ENCODE data around the gene DUSP6.

Gene DUSP6

GRCh38 chr12:89369166-89369565 is 16.9 kb upstream of the DUSP6 start:
- Histone ChIP-seq H3K4me1 (ENCODE audit: control insufficient read depth, insufficient read depth, low read length) (peaks cover 37% of the 10 kb centered on the region), H3K4me3 (ENCODE audit: low read length) (no peak overlapping the region), H3K36me3 (ENCODE audit: control insufficient read depth, insufficient read depth, low read length) (no peaks in the 10 kb centered on the region), H3K9me3 (ENCODE audit: control insufficient read depth, low read length) (no peaks in the 10 kb centered on the region), H3K9ac (ENCODE audit: low read length) (no peak overlapping the region), H3K27me3 (ENCODE audit: control insufficient read depth, insufficient read depth, low read length) (no peaks in the 10 kb centered on the region)

GRCh38 chr12:89368391-89368790 is 16.1 kb upstream of the DUSP6 start:
- no peaks in the 10 kb centered on the region for H3K27me3 ChIP-seq (ENCODE audit: control insufficient read depth, insufficient read depth, low read length)
- no peaks in the 10 kb centered on the region for H3K36me3 ChIP-seq (ENCODE audit: control insufficient read depth, insufficient read depth, low read length)
- no peaks in the 10 kb centered on the region for H3K9me3 ChIP-seq (ENCODE audit: control insufficient read depth, low read length)
- peaks cover 31% of the 10 kb centered on the region for H3K4me1 ChIP-seq (ENCODE audit: control insufficient read depth, insufficient read depth, low read length)
- H3K4me3 ChIP-seq (ENCODE audit: low read length) = no peak overlapping the region
- H3K9ac ChIP-seq (ENCODE audit: low read length) = no peak overlapping the region

GRCh38 chr12:89366676-89367364 is 14.5 kb upstream of the DUSP6 start:
- Histone ChIP-seq H3K4me1 (ENCODE audit: control insufficient read depth, insufficient read depth, low read length) (peaks cover 16% of the 10 kb centered on the region), H3K9ac (ENCODE audit: low read length) (no peak overlapping the region)

DNA sequence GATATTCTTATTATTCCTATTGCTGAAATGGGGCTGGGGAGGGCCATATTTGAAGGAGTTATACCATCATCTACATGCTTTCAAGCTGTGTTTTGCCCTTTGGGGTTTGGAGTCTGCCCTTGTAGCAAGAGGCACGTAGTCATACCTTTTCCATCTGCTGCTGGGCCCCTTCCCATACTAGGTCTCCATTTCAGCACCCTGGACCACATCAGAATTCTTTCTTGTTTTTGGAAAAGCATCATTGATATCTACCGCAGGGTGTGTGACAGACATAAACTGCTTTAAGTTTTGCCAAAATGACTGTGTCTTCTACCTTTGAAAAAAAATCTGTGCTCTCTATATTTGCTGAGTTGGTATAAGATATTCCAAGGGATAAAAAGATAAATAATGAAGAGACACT is 12.3 kb upstream of the DUSP6 start:
- Histone ChIP-seq H3K36me3 (ENCODE audit: control insufficient read depth, insufficient read depth, low read length) (no peaks in the 10 kb centered on the region), H3K27me3 (ENCODE audit: control insufficient read depth, insufficient read depth, low read length) (no peaks in the 10 kb centered on the region), H3K9ac (ENCODE audit: low read length) (no peak overlapping the region), H3K4me1 (ENCODE audit: control insufficient read depth, insufficient read depth, low read length) (no peaks in the 10 kb centered on the region), H3K9me3 (ENCODE audit: control insufficient read depth, low read length) (no peaks in the 10 kb centered on the region), H3K4me3 (ENCODE audit: low read length) (no peak overlapping the region)

More at GRCh38 chr12:89366676-89367364, 14.5 kb upstream of the DUSP6 start:
- Histone ChIP-seq H3K36me3 (ENCODE audit: control insufficient read depth, insufficient read depth, low read length) (no peaks in the 10 kb centered on the region), H3K9me3 (ENCODE audit: control insufficient read depth, low read length) (no peaks in the 10 kb centered on the region), H3K4me3 (ENCODE audit: low read length) (no peak overlapping the region), H3K27me3 (ENCODE audit: control insufficient read depth, insufficient read depth, low read length) (no peaks in the 10 kb centered on the region)

GRCh38 chr12:89364058-89364457 is 11.8 kb upstream of the DUSP6 start:
- Histone ChIP-seq H3K36me3 (ENCODE audit: control insufficient read depth, insufficient read depth, low read length) (no peaks in the 10 kb centered on the region), H3K4me1 (ENCODE audit: control insufficient read depth, insufficient read depth, low read length) (peaks cover 1% of the 10 kb centered on the region), H3K27me3 (ENCODE audit: control insufficient read depth, insufficient read depth, low read length) (no peaks in the 10 kb centered on the region), H3K4me3 (ENCODE audit: low read length) (no peak overlapping the region), H3K9ac (ENCODE audit: low read length) (no peak overlapping the region), H3K9me3 (ENCODE audit: control insufficient read depth, low read length) (no peaks in the 10 kb centered on the region)

DNA sequence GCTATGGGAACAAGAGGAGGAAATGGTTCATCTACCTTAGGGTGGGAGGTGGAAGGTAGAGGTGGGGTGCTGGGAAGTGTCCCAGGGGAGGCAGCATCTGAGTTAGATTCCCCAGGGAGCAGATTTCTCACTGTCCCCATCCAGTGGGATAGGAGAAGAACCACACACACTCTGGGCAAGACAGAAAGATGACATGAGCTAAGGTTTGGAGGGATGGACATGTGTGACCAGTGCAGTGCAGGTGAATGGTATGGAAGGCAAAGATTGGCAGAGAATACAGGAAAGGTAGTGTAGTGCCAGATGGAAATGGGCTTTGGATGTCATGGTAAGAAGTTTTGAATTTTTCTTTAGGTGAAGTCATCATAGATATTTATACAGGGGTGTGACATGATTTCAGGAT is 11.3 kb upstream of the DUSP6 start:
- Histone ChIP-seq H3K4me3 (ENCODE audit: low read length) (no peak overlapping the region), H3K27me3 (ENCODE audit: control insufficient read depth, insufficient read depth, low read length) (no peaks in the 10 kb centered on the region), H3K4me1 (ENCODE audit: control insufficient read depth, insufficient read depth, low read length) (peaks cover 6% of the 10 kb centered on the region), H3K9ac (ENCODE audit: low read length) (no peak overlapping the region), H3K36me3 (ENCODE audit: control insufficient read depth, insufficient read depth, low read length) (no peaks in the 10 kb centered on the region), H3K9me3 (ENCODE audit: control insufficient read depth, low read length) (no peaks in the 10 kb centered on the region)

GRCh38 chr12:89363084-89363483 is 10.8 kb upstream of the DUSP6 start:
- H3K4me3 ChIP-seq (ENCODE audit: low read length) = no peak overlapping the region
- H3K9me3 ChIP-seq (ENCODE audit: control insufficient read depth, low read length) = no peaks in the 10 kb centered on the region
- no peaks in the 10 kb centered on the region for H3K27me3 ChIP-seq (ENCODE audit: control insufficient read depth, insufficient read depth, low read length)

DNA sequence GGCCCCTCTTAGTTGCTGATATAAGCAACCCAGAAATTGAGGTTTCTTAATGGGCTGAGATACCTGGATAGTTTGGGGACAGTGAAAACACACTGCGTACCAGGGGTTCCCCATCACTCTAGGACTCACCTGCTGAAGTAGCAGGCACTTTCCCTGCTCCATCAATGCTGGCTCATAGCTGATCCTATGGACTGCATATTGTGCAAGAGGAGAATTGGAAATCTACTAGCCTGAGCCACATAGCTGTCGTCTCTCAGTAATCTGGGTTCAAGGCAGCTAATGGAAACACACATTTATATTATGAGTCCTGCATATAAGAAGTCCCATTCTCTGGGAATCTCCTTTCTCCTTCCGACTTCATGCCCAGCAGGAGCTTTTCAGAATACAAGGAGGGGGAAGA is 7.3 kb upstream of the DUSP6 start:
- no peaks in the 10 kb centered on the region for H3K9me3 ChIP-seq (ENCODE audit: control insufficient read depth, low read length)
- no peaks in the 10 kb centered on the region for H3K36me3 ChIP-seq (ENCODE audit: control insufficient read depth, insufficient read depth, low read length)
- no peak overlapping the region for H3K9ac ChIP-seq (ENCODE audit: low read length)
- H3K27me3 ChIP-seq (ENCODE audit: control insufficient read depth, insufficient read depth, low read length) = no peaks in the 10 kb centered on the region
- peaks cover 20% of the 10 kb centered on the region for H3K4me1 ChIP-seq (ENCODE audit: control insufficient read depth, insufficient read depth, low read length)
- no peak overlapping the region for H3K4me3 ChIP-seq (ENCODE audit: low read length)

More at GRCh38 chr12:89363084-89363483, 10.8 kb upstream of the DUSP6 start:
- no peak overlapping the region for H3K9ac ChIP-seq (ENCODE audit: low read length)
- H3K4me1 ChIP-seq (ENCODE audit: control insufficient read depth, insufficient read depth, low read length) = peaks cover 8% of the 10 kb centered on the region
- no peaks in the 10 kb centered on the region for H3K36me3 ChIP-seq (ENCODE audit: control insufficient read depth, insufficient read depth, low read length)

DNA sequence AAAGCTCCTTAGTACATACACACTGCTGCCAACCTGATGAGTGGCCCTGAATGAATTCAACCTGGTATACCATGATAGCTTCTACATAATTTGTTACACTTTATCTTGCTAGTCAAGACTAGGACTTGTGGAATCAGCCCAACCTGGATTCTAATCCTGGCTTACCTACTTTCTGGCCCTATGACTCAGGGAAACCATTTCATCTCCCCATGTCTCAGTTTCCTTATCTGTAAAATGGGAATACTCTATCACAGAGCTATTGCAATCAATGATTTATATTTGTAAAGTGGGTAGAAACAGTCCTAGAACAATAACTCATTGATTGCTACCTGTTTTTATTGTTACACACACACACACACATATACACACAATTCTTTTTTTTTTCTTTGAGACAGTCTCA is 6.5 kb upstream of the DUSP6 start:
- H3K9me3 ChIP-seq (ENCODE audit: control insufficient read depth, low read length) = no peaks in the 10 kb centered on the region
- no peaks in the 10 kb centered on the region for H3K27me3 ChIP-seq (ENCODE audit: control insufficient read depth, insufficient read depth, low read length)
- H3K4me1 ChIP-seq (ENCODE audit: control insufficient read depth, insufficient read depth, low read length) = peaks cover 20% of the 10 kb centered on the region
- H3K36me3 ChIP-seq (ENCODE audit: control insufficient read depth, insufficient read depth, low read length) = no peaks in the 10 kb centered on the region
- no peak overlapping the region for H3K4me3 ChIP-seq (ENCODE audit: low read length)
- no peak overlapping the region for H3K9ac ChIP-seq (ENCODE audit: low read length)

DNA sequence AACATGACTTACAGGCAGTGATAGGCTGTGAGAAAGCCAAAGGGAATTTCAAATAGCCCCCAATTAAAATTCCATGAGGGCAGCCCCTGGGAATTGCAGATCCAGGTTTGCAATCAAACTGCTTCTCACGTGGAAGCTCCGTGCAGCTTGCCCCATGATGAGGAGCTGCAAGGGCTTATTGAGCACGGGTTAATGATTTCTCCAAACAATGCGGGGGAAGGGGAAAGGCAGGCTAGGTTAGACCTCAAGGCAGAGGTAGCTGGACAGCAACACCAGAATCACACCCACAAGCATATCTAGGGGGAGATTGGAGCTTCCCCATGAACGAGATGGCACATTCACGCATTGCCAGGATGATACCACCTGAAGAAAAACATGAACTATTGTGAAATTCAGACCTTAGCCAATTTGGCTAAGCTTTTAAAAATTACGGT is 5.0 kb upstream of the DUSP6 start:
- no peak overlapping the region for H3K4me3 ChIP-seq (ENCODE audit: low read length)
- H3K27me3 ChIP-seq (ENCODE audit: control insufficient read depth, insufficient read depth, low read length) = no peaks in the 10 kb centered on the region
- H3K36me3 ChIP-seq (ENCODE audit: control insufficient read depth, insufficient read depth, low read length) = no peaks in the 10 kb centered on the region
- H3K9me3 ChIP-seq (ENCODE audit: control insufficient read depth, low read length) = no peaks in the 10 kb centered on the region
- H3K4me1 ChIP-seq (ENCODE audit: control insufficient read depth, insufficient read depth, low read length) = peaks cover 20% of the 10 kb centered on the region
- H3K9ac ChIP-seq (ENCODE audit: low read length) = no peak overlapping the region

DNA sequence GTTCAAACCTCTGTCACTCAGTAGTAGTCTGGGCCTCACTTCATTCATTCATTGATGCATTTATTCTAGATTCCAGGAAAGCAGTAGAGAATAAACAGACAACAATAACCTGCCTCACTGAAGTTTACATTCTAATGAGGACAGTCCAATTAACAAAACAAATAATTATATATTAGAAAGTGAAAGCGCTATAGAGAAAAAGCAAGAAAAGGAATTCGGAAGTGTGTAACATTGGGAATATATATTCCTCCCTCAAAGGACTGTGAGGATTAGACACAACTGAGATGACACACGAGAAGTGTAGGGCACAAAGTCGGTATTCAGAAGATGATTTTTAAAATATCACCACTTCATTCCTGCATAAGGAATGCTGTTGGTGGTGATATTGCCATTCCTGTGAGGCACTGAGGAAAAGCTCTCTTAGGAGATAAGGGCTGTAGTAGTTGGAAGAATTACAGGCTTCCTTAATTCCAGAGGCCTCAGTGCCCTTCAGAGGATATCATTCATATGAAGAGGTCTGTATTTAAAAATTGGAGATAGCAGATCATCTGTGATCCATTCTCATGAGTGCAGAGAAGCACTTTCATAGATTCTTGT is 3.9 kb upstream of the DUSP6 start:
- no peaks in the 10 kb centered on the region for H3K9me3 ChIP-seq (ENCODE audit: control insufficient read depth, low read length)
- no peak overlapping the region for H3K9ac ChIP-seq (ENCODE audit: low read length)
- H3K27me3 ChIP-seq (ENCODE audit: control insufficient read depth, insufficient read depth, low read length) = no peaks in the 10 kb centered on the region
- no peaks in the 10 kb centered on the region for H3K36me3 ChIP-seq (ENCODE audit: control insufficient read depth, insufficient read depth, low read length)
- H3K4me3 ChIP-seq (ENCODE audit: low read length) = no peak overlapping the region
- peaks cover 20% of the 10 kb centered on the region for H3K4me1 ChIP-seq (ENCODE audit: control insufficient read depth, insufficient read depth, low read length)

GRCh38 chr12:89355243-89356068 is 3.2 kb upstream of the DUSP6 start:
- H3K36me3 ChIP-seq (ENCODE audit: control insufficient read depth, insufficient read depth, low read length) = no peaks in the 10 kb centered on the region
- no peak overlapping the region for H3K4me3 ChIP-seq (ENCODE audit: low read length)
- H3K27me3 ChIP-seq (ENCODE audit: control insufficient read depth, insufficient read depth, low read length) = no peaks in the 10 kb centered on the region
- peak overlapping the region; percentile 94 for H3K9ac ChIP-seq (ENCODE audit: low read length)
- no peaks in the 10 kb centered on the region for H3K9me3 ChIP-seq (ENCODE audit: control insufficient read depth, low read length)
- H3K4me1 ChIP-seq (ENCODE audit: control insufficient read depth, insufficient read depth, low read length) = peaks cover 20% of the 10 kb centered on the region

Data from mucosa of stomach (tissue), 1 donor.